Measurements from ENCODE around the gene CABP4.
"Not testable (repeated sequence)": the region's sequence is repeated elsewhere in the genome, so short reads cannot be mapped to it uniquely, and the experiment has no call there.

CABP4 gene

GRCh38 chr11:67482275-67482826 lies 27.2 kb downstream of the CABP4 start:
- no peak for DNase-seq (ENCODE audit: low read depth in 2 of 2)

GRCh38 chr11:67482827-67483798 lies 28.0 kb downstream of the CABP4 start, which contains the start of gene AIP:
AIP (plus strand) TSS chr11:67483026; CDS start chr11:67483159, 133 bp downstream.
- peak; percentile 91 to 92 for DNase-seq (ENCODE audit: low read depth in 2 of 2)

- no peak for DNase-seq (ENCODE audit: low read depth in 2 of 2)
These were observed 28.9 kb downstream of the CABP4 start for GRCh38 chr11:67483831-67484665.

GRCh38 chr11:67484847-67485311 lies 29.7 kb downstream of the CABP4 start:
- peak in 1 of 2 donors; percentile 56 for DNase-seq (ENCODE audit: low read depth in 2 of 2)

GRCh38 chr11:67485873-67486361 lies 30.8 kb downstream of the CABP4 start:
- DNase-seq (ENCODE audit: low read depth in 2 of 2), result not testable (repeated sequence)

GRCh38 chr11:67486481-67487195 lies 31.5 kb downstream of the CABP4 start:
- no peak for DNase-seq (ENCODE audit: low read depth in 2 of 2)

GRCh38 chr11:67489203-67489884 lies 34.2 kb downstream of the CABP4 start:
- no peak for DNase-seq (ENCODE audit: low read depth in 2 of 2)

GRCh38 chr11:67489885-67490726 lies 35.0 kb downstream of the CABP4 start:
- DNase-seq (ENCODE audit: low read depth in 2 of 2), result no peak

- no peak for DNase-seq (ENCODE audit: low read depth in 2 of 2)
These were observed 35.5 kb downstream of the CABP4 start for GRCh38 chr11:67490727-67491065.

GRCh38 chr11:67491276-67492068 lies 36.3 kb downstream of the CABP4 start:
- no peak for DNase-seq (ENCODE audit: low read depth in 2 of 2)

- no peak for DNase-seq (ENCODE audit: low read depth in 2 of 2)
These were observed 37.0 kb downstream of the CABP4 start for GRCh38 chr11:67492069-67492727.

- DNase-seq (ENCODE audit: low read depth in 2 of 2), result no peak
These were observed 37.8 kb downstream of the CABP4 start for GRCh38 chr11:67492801-67493547.

GRCh38 chr11:67493548-67494370 lies 38.6 kb downstream of the CABP4 start:
- no peak for DNase-seq (ENCODE audit: low read depth in 2 of 2)

GRCh38 chr11:67494371-67495233 lies 39.4 kb downstream of the CABP4 start:
- DNase-seq (ENCODE audit: low read depth in 2 of 2), result no peak

GRCh38 chr11:67495234-67496005 lies 40.3 kb downstream of the CABP4 start:
- no peak for DNase-seq (ENCODE audit: low read depth in 2 of 2)
